Smooth muscle cell of the coronary artery (primary cell): ENCODE measurements around the gene SRRM5. TPM values are rescaled to one million over a fixed set of nuclear protein-coding genes. Genes with fewer than 3 reads are reported as not detected.

Experiments
- total RNA-seq: library from RNA; depleted of rRNA; stranded (reverse); fragments of >200 nt; gene quantifications from 2 replicates; pipeline ENCODE4 v1.2.3, GENCODE V29; 2014; ENCODE audit warnings: low replicate concordance

The SRRM5 gene
- not detected in 2 replicates for total RNA-seq

GRCh38 chr19:43611788-43612187 is at the start of gene SRRM5:
Gene SRRM5, plus strand, starts transcription at chr19:43612088. Its CDS starts 34 bp downstream, at chr19:43612122.

GRCh38 chr19:43575156-43575950 is 36.5 kb upstream of the SRRM5 start, which contains the start of the genes PINLYP and XRCC1:
Gene PINLYP, plus strand, starts transcription at chr19:43575801. Its CDS starts 1,391 bp downstream, at chr19:43577192.
Gene XRCC1, minus strand, starts transcription at chr19:43575527. Its CDS starts 69 bp downstream, at chr19:43575458.

GRCh38 chr19:43595999-43596841 is 15.7 kb upstream of the SRRM5 start, which contains the start of the genes IRGQ and ZNF576:
Gene IRGQ, minus strand, starts transcription at chr19:43596134. Its CDS starts 796 bp downstream, at chr19:43595338.
Gene ZNF576, plus strand, starts transcription at chr19:43596595. Its CDS starts 514 bp downstream, at chr19:43597109.

GRCh38 chr19:43619262-43620060 is 7.6 kb downstream of the SRRM5 start, which contains the start of gene ZNF428:
Gene ZNF428, minus strand, starts transcription at chr19:43619629. Its CDS starts 5,325 bp downstream, at chr19:43614304.

GRCh38 chr19:43639519-43640423 is 27.9 kb downstream of the SRRM5 start, which contains the start of gene CADM4:
Gene CADM4, minus strand, starts transcription at chr19:43639850. Its CDS starts 60 bp downstream, at chr19:43639790.

Other genes starting within 250 kb of the SRRM5 start
- not detected in 2 replicates for gene TEX101, start 197.2 kb upstream of the SRRM5 start, total RNA-seq
- gene LYPD3, start 146.5 kb upstream of the SRRM5 start, total RNA-seq, result 0.08 TPM in 1 of 2 replicates, not detected in the other
- gene PHLDB3, start 107.3 kb upstream of the SRRM5 start, total RNA-seq, result 14.2 and 33.9 TPM in 2 replicates
- 115 and 156 TPM in 2 replicates for gene ETHE1, start 84.9 kb upstream of the SRRM5 start, total RNA-seq
- 0.08 and 0.12 TPM in 2 replicates for gene ZNF575, start 78.9 kb upstream of the SRRM5 start, total RNA-seq
- gene XRCC1, start 36.6 kb upstream of the SRRM5 start, total RNA-seq, result 11.2 and 18.5 TPM in 2 replicates
- 0.83 and 6.4 TPM in 2 replicates for gene PINLYP, start 36.3 kb upstream of the SRRM5 start, total RNA-seq
- gene IRGQ, start 16.0 kb upstream of the SRRM5 start, total RNA-seq, result 17.1 and 22.7 TPM in 2 replicates
- gene ZNF576, start 15.5 kb upstream of the SRRM5 start, total RNA-seq, result 8.0 and 11.8 TPM in 2 replicates
- gene ZNF428, start 7.5 kb downstream of the SRRM5 start, total RNA-seq, result 38.0 and 53.7 TPM in 2 replicates
- 1.7 and 3.4 TPM in 2 replicates for gene CADM4, start 27.8 kb downstream of the SRRM5 start, total RNA-seq
- gene PLAUR, start 58.1 kb downstream of the SRRM5 start, total RNA-seq, result 38.0 and 43.1 TPM in 2 replicates
- gene IRGC, start 104.0 kb downstream of the SRRM5 start, total RNA-seq, result not detected in 2 replicates
- gene SMG9, start 142.9 kb downstream of the SRRM5 start, total RNA-seq, result 8.7 and 9.1 TPM in 2 replicates
- 3.4 and 7.5 TPM in 2 replicates for gene KCNN4, start 168.9 kb downstream of the SRRM5 start, total RNA-seq
- 0.68 and 1.2 TPM in 2 replicates for gene LYPD5, start 190.4 kb downstream of the SRRM5 start, total RNA-seq
- gene ZNF283, start 215.2 kb downstream of the SRRM5 start, total RNA-seq, result 5.5 and 11.3 TPM in 2 replicates